K562 (cell line): ENCODE measurements around the gene ICAM1. TPM values are rescaled to one million over a fixed set of nuclear protein-coding genes. Genes with fewer than 3 reads are reported as not detected.

Experiments used
- ARID1B ChIP-seq: fragments of 450-650 bp; IDR thresholded peaks from 2 replicates; pipeline ENCODE4 v1.6.1; 2016; ENCODE audit warnings: antibody characterized with exemption, mild to moderate bottlenecking, inconsistent platforms
- CBX1 ChIP-seq: sonication (generic); IDR thresholded peaks from 2 replicates; pipeline ENCODE4 v1.6.1; 2016; ENCODE audit warnings: antibody characterized with exemption, low read depth, mild to moderate bottlenecking
- CCNT2 ChIP-seq: IDR thresholded peaks from 2 replicates; pipeline ENCODE4 v1.6.1; 2011; ENCODE audit warnings: borderline replicate concordance, low read depth, mild to moderate bottlenecking, moderate library complexity, mixed read lengths, low read length; ENCODE audit not compliant: insufficient read length; ENCODE audit errors: extremely low read depth
- CHD1 ChIP-seq: fragments of 200-600 bp; sonication (generic); IDR thresholded peaks from one replicate; pipeline ENCODE4 v1.6.1; 2012; ENCODE audit warnings: mild to moderate bottlenecking, moderate library complexity, low read length, inconsistent platforms
- CSDE1 ChIP-seq, 2 experiments: fragments of 450-650 bp; IDR thresholded peaks; 2 replicates each; pipeline ENCODE4 v1.6.1; 2016; ENCODE audit warnings: mild to moderate bottlenecking in 1 of 2
- NRF1 ChIP-seq, 2 experiments: fragments of 450-650 bp; IDR thresholded peaks in 1 of 2; conservative IDR thresholded peaks in 1 of 2; 2 replicates each; pipeline ENCODE4 v1.6.1; 2014; ENCODE audit warnings: mild to moderate bottlenecking in 2 of 2
- REST ChIP-seq, 2 experiments: fragments of 450-650 bp; formaldehyde crosslinking in 1 of 2; IDR thresholded peaks; 2 replicates each; pipeline versions ENCODE4 v1.4.0 to v1.6.1; 2014 to 2020; ENCODE audit warnings: mild to moderate bottlenecking in 2 of 2, borderline replicate concordance in 1 of 2, low read depth in 1 of 2
- RREB1 ChIP-seq: fragments of 250-450 bp; sonication (Bioruptor Pico); IDR thresholded peaks from 2 replicates; pipeline ENCODE4 v1.4.0; 2020
- THRB ChIP-seq: fragments of 450-650 bp; formaldehyde crosslinking; conservative IDR thresholded peaks from 2 replicates; pipeline ENCODE4 v1.4.0; 2022; ENCODE audit warnings: mild to moderate bottlenecking, missing genetic modification characterization
- ZNF41 ChIP-seq: fragments of 250-450 bp; sonication (Bioruptor Pico); conservative IDR thresholded peaks from 2 replicates; pipeline ENCODE4 v1.4.0; 2020; ENCODE audit warnings: mild to moderate bottlenecking
- ZZZ3 ChIP-seq: fragments of 450-650 bp; IDR thresholded peaks from 2 replicates; pipeline ENCODE4 v1.6.1; 2016; ENCODE audit warnings: antibody characterized with exemption, mild to moderate bottlenecking, moderate library complexity
- polyA plus RNA-seq, 8 experiments: library from polyadenylated mRNA; depleted of rRNA in 4 of 8; stranded (reverse) in 5 of 8; unstranded in 3 of 8; fragments of >200 nt; fragmentation: Nextera tagmentation in 2 of 8; fragmentation: Illumina TruSeq in 1 of 8; extraction: Ambion mirVana in 2 of 8; extraction: Trizol in 1 of 8; gene quantifications; 2 replicates each; pipeline versions ENCODE4 v1.2.1 to v1.2.3, GENCODE V29; 2011 to 2014; ENCODE audit warnings: inconsistent platforms in 1 of 8, missing spikeins in 1 of 8
- total RNA-seq, 7 experiments: library from RNA; depleted of rRNA in 6 of 7; stranded (reverse); fragments of >200 nt in 6 of 7; fragmentation: Illumina TruSeq in 2 of 7; extraction: Trizol in 2 of 7; gene quantifications; 2 replicates each; pipeline versions ENCODE4 v1.2.1 to v1.2.3, GENCODE V29; 2011 to 2021; ENCODE audit warnings: low replicate concordance in 1 of 7

The ICAM1 gene
- total and polyA plus RNA-seq, 9 of the 15 experiments (the other 6 are each of a cell fraction or from before 2014, with no cell fraction given) = 2.3 to 24.4 (median 13.4) TPM

GRCh38 chr19:10289836-10290356 lies 19.0 kb downstream of the ICAM1 start, which contains the start of gene ICAM5 (continued):
- TF ChIP-seq RREB1 (no peak), ZNF41 (CRISPR knock-in tag) (no peak), CSDE1 (IDR thresholded peaks at IDR 0.05) (no peak; a peak in 1 of 4 replicates), CHD1 (no peak), CCNT2 (peak; percentile 85), CBX1 (0 out of 2 replicates have a peak, but pooled peaks have one; percentile 22), ARID1B (no peak), ZZZ3 (no peak), REST (IDR thresholded peaks at IDR 0.05; ENCODE audit: borderline replicate concordance) (0 out of 2 replicates have a peak, but pooled peaks have one; percentile 26), REST (CRISPR knock-in tag; IDR thresholded peaks at IDR 0.05; ENCODE audit: low read depth) (no peak), THRB (CRISPR knock-in tag) (no peak), NRF1 (conservative IDR thresholded peaks at IDR 0.05 in 1 of 2, IDR thresholded peaks at IDR 0.05 in 1 of 2) (no peak)
